Ovary (tissue), 9 donors: ENCODE data around the gene SORCS2. TPM values are rescaled to one million over a fixed set of nuclear protein-coding genes. Genes with fewer than 3 reads are reported as not detected.

Experiments
- DNase-seq, 5 donors: peaks; one replicate each; pipeline ENCODE4 v3.0.0-alpha.2; 2019 to 2020
- H3K27ac ChIP-seq, 2 donors: fragments of 200-600 bp; one replicate each; pipeline versions ENCODE4 v1.5.1 to v1.8.0; 2019 to 2022
- H3K27me3 ChIP-seq: fragments of 200-600 bp; one replicate; pipeline ENCODE4 v1.8.0; 2022
- H3K36me3 ChIP-seq: fragments of 200-600 bp; sonication (generic); one replicate; pipeline ENCODE4 v1.5.1; 2019
- H3K4me1 ChIP-seq: one replicate; pipeline ENCODE4 v1.8.1; 2013; ENCODE audit warnings: mild to moderate bottlenecking, moderate library complexity; ENCODE audit not compliant: insufficient read depth
- H3K4me3 ChIP-seq: fragments of 200-600 bp; sonication (generic); one replicate; pipeline ENCODE4 v1.5.1; 2017
- H3K9me3 ChIP-seq, 2 donors: fragments of 200-600 bp in 1 of 2; sonication (generic) in 1 of 2; one replicate each; pipeline versions ENCODE4 v1.5.1 to v1.8.1; 2013 to 2019; ENCODE audit warnings: mild to moderate bottlenecking in 1 of 2, moderate library complexity in 1 of 2
- EP300 ChIP-seq: sonication (generic); formaldehyde crosslinking; IDR thresholded peaks from one replicate; pipeline ENCODE4 v1.6.1; 2017; ENCODE audit warnings: antibody characterized with exemption
- POLR2A ChIP-seq: fragments of 450-650 bp; IDR thresholded peaks from one replicate; pipeline ENCODE4 v1.6.1; 2017; ENCODE audit warnings: antibody characterized with exemption, mild to moderate bottlenecking, moderate library complexity
- WGBS, 3 donors: extraction: QIAGEN DNeasy Blood & Tissue Kit in 1 of 3; methylation state at CpG; one replicate each; pipeline versions ENCODE4 v1.1.5 to v1.1.7; 2013 to 2017; 5-methylcytosine and 5-hydroxymethylcytosine counted together
- intact Hi-C, 4 donors: fragments of 100-400 bp; cut with DNase I; formaldehyde crosslinking; loops; one replicate each; pipeline versions ENCODE4 v1.11.0 to v1.15.1; 2022 to 2023
- polyA plus RNA-seq, 2 donors: library from polyadenylated mRNA; stranded (reverse); fragments of 200-250 nt in 1 of 2; fragments of 350-450 nt in 1 of 2; fragmentation: Illumina TruSeq in 1 of 2; extraction: RNeasy Lipid Tissue Mini Kit (QIAGEN cat#74804) in 1 of 2; gene quantifications; one replicate each; pipeline ENCODE4 v1.2.3, GENCODE V29; 2013 to 2014
- total RNA-seq, 7 donors: library from RNA; depleted of rRNA in 2 of 7; stranded (reverse); fragments of >200 nt in 2 of 7; fragmentation: NEBNext Ultra II Directional in 3 of 7; extraction: Animal tissue kit (Norgen Biotek cat#: 25700) in 3 of 7; gene quantifications; one replicate each; pipeline versions ENCODE4 v1.1.0 to v1.2.4, GENCODE V29; 2016 to 2023
- TF ChIP-seq, protein P1 (sequence below), 3 donors: fragments of 450-650 bp in 2 of 3; fragments of 200-600 bp in 1 of 3; IDR thresholded peaks; one replicate each; pipeline versions ENCODE4 v1.5.1 to v1.8.0; 2016 to 2022; ENCODE audit warnings: antibody characterized with exemption in 3 of 3, mild to moderate bottlenecking in 1 of 3
- donor health status: DM: no; HTN: no; CAD: no; lungs with moderate emphysema.
- donor health status: DM: no; HTN: no; CAD: no.
- donor health status: Bipolar disorder and iron deficiency.
- donor health status: DM: yes; HTN: yes; CAD: no.
- donor health status: DM: no; HTN: no; CAD: no.
- donor health status: DM: yes; HTN: yes; CAD: no.

Gene SORCS2
- total and polyA plus RNA-seq, 9 donors, result 0.60 to 23.9 (median 7.1) TPM

- intact Hi-C loops, result no loop called here
- no peaks in the 10 kb centered on the region for H3K27me3 ChIP-seq
Measured at GRCh38 chr4:7661846-7662506, 469.6 kb downstream of the SORCS2 start.

GRCh38 chr4:7662507-7662846 is 470.1 kb downstream of the SORCS2 start:
- no peak overlapping the region for H3K4me3 ChIP-seq
- no peak overlapping the region for H3K27ac ChIP-seq
- TF ChIP-seq EP300 (no peak), POLR2A (no peak)
- TF ChIP-seq, protein P1, sequence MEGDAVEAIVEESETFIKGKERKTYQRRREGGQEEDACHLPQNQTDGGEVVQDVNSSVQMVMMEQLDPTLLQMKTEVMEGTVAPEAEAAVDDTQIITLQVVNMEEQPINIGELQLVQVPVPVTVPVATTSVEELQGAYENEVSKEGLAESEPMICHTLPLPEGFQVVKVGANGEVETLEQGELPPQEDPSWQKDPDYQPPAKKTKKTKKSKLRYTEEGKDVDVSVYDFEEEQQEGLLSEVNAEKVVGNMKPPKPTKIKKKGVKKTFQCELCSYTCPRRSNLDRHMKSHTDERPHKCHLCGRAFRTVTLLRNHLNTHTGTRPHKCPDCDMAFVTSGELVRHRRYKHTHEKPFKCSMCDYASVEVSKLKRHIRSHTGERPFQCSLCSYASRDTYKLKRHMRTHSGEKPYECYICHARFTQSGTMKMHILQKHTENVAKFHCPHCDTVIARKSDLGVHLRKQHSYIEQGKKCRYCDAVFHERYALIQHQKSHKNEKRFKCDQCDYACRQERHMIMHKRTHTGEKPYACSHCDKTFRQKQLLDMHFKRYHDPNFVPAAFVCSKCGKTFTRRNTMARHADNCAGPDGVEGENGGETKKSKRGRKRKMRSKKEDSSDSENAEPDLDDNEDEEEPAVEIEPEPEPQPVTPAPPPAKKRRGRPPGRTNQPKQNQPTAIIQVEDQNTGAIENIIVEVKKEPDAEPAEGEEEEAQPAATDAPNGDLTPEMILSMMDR (IDR thresholded peaks at IDR 0.05), result no peak
- no peak for DNase-seq
- no peaks in the 10 kb centered on the region for H3K4me1 ChIP-seq
- no peaks in the 10 kb centered on the region for H3K27me3 ChIP-seq
- intact Hi-C loops, result no loop called here
- H3K36me3 ChIP-seq, result no peaks in the 10 kb centered on the region
- H3K9me3 ChIP-seq, result no peaks in the 10 kb centered on the region
- 88 to 98% (median 93%) methylated on average over 3 of the region's 3 CpGs for WGBS, 3 donors

More at GRCh38 chr4:7661846-7662506, 469.6 kb downstream of the SORCS2 start:
- 82 to 85% (median 82%) methylated on average over 12 to 13 of the region's 13 CpGs for WGBS, 3 donors
- TF ChIP-seq, protein P1 (IDR thresholded peaks at IDR 0.05), result no peak
- TF ChIP-seq POLR2A, result no peak
- no peak for TF ChIP-seq EP300
- DNase-seq, result no peak
- no peaks in the 10 kb centered on the region for H3K36me3 ChIP-seq
- H3K9me3 ChIP-seq, result no peaks in the 10 kb centered on the region
- no peak overlapping the region for H3K27ac ChIP-seq
- H3K4me3 ChIP-seq, result no peak overlapping the region
- H3K4me1 ChIP-seq, result no peaks in the 10 kb centered on the region

- Histone ChIP-seq H3K9me3 (no peaks in the 10 kb centered on the region), H3K36me3 (no peaks in the 10 kb centered on the region), H3K4me1 (no peaks in the 10 kb centered on the region), H3K27ac (no peak overlapping the region), H3K27me3 (no peaks in the 10 kb centered on the region), H3K4me3 (no peak overlapping the region)
- intact Hi-C loops, result no loop called here
- DNase-seq, result no peak
- TF ChIP-seq, protein P1 (IDR thresholded peaks at IDR 0.05), result no peak
- no peak for TF ChIP-seq EP300
- 86 to 89% (median 88%) methylated on average over 2 of the region's 2 CpGs for WGBS, 3 donors
Measured at GRCh38 chr4:7663075-7663541, 470.8 kb downstream of the SORCS2 start.

GRCh38 chr4:7664106-7664505 is 471.8 kb downstream of the SORCS2 start:
- intact Hi-C loops, result no loop called here
- WGBS, 3 donors, result 88 to 92% (median 90%) methylated on average over 20 of the region's 20 CpGs
- no peaks in the 10 kb centered on the region for H3K27me3 ChIP-seq
- no peaks in the 10 kb centered on the region for H3K9me3 ChIP-seq
- no peak for DNase-seq
- H3K36me3 ChIP-seq, result no peaks in the 10 kb centered on the region
- TF ChIP-seq EP300 (no peak), POLR2A (no peak)
- TF ChIP-seq, protein P1 (IDR thresholded peaks at IDR 0.05), result no peak
- no peaks in the 10 kb centered on the region for H3K4me1 ChIP-seq
- H3K4me3 ChIP-seq, result no peak overlapping the region
- no peak overlapping the region for H3K27ac ChIP-seq
